ENCODE measurements around the gene RAB12.

RAB12 gene

GRCh38 chr18:8686611-8687010, 77.4 kb downstream of the RAB12 start:
- DNase-seq: no peak

DNA sequence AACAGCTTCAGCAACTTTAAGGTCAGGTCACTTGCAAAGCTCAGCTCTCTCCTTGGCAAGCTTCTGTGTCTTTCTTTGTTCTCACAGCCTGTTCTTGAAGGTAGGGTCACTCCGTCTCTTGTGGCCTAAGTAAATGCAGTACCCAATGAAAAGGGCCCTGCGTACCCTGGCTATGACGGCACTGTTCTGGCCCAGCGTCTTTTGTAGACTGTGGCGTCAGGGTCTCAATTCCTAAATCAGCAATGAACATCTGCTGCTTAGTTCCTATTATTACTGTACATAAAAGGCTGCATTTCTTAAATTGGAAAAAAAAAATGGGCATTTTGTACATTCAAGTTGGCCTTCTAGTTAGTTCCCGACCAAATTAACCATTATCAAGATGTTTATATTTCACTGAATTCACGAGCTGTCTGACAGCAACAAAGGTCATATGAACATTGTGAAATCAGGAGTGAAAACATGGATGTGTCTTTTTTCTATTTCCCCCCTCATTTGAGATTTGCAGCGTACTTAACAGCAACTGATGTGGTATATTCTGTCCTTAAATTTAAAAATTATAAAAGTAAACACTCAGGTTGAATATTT, 79.1 kb downstream of the RAB12 start:
- DNase-seq: no peak

- DNase-seq: no peak
Observed at GRCh38 chr18:8688816-8689215, 79.6 kb downstream of the RAB12 start.

All from stimulated activated naive CD4-positive, alpha-beta T cell (primary cell).